GM11168 (cell line): ENCODE data around the gene ANKRD35.
"Not testable (repeated sequence)": the region's sequence is repeated elsewhere in the genome, so short reads cannot be mapped to it uniquely, and the experiment has no call there.

Source experiments
- in situ Hi-C: fragments of 300-500 bp; cut with MboI; formaldehyde crosslinking; loops from one replicate; pipeline ENCODE4 v1.12.0; 2022; ENCODE audit warnings: low sequenced_read_pairs; ENCODE audit not compliant: unreplicated experiment

Gene ANKRD35

GRCh38 chr1:145885738-145886287, at the start of gene ANKRD35:
Gene ANKRD35 (minus strand): TSS chr1:145885866. CDS start chr1:145885758, 108 bp downstream.
- in situ Hi-C loops, result no loop called here

- in situ Hi-C loops, result not testable (repeated sequence)
These were observed 46.9 kb upstream of the ANKRD35 start for GRCh38 chr1:145932522-145933009.

GRCh38 chr1:145927916-145928643, 42.4 kb upstream of the ANKRD35 start:
- in situ Hi-C loops, result loop anchor here (5.0 kb wide), 1 partner anchor 74 kb away; no protein-coding TSS in a partner anchor

- in situ Hi-C loops, result loop anchor here (5.0 kb wide), 1 partner anchor 75 kb away; no protein-coding TSS in a partner anchor
These were observed 41.6 kb upstream of the ANKRD35 start, which contains the start of gene RBM8A for GRCh38 chr1:145927063-145927886. Gene RBM8A (minus strand): TSS chr1:145927484. CDS start chr1:145927426, 58 bp downstream.

- in situ Hi-C loops, result loop anchor here (5.0 kb wide), 1 partner anchor 76 kb away; no protein-coding TSS in a partner anchor
These were observed 41.0 kb upstream of the ANKRD35 start for GRCh38 chr1:145926686-145927062.

- in situ Hi-C loops, result no loop called here
These were observed 36.6 kb upstream of the ANKRD35 start for GRCh38 chr1:145922266-145922665.

GRCh38 chr1:145920297-145920696, 34.6 kb upstream of the ANKRD35 start:
- in situ Hi-C loops, result not testable (repeated sequence)

GRCh38 chr1:145918992-145919939, 33.6 kb upstream of the ANKRD35 start:
- in situ Hi-C loops, result no loop called here

GRCh38 chr1:145918144-145918991, 32.7 kb upstream of the ANKRD35 start, which contains the start of gene PEX11B:
Gene PEX11B (minus strand): TSS chr1:145918717. CDS start chr1:145918688, 29 bp downstream.
- in situ Hi-C loops, result no loop called here

GRCh38 chr1:145917595-145917994, 31.9 kb upstream of the ANKRD35 start:
- in situ Hi-C loops, result no loop called here

GRCh38 chr1:145916745-145917144, 31.1 kb upstream of the ANKRD35 start:
- in situ Hi-C loops, result no loop called here

- in situ Hi-C loops, result no loop called here
These were observed 26.5 kb upstream of the ANKRD35 start for GRCh38 chr1:145912128-145912641.

- in situ Hi-C loops, result no loop called here
These were observed 23.0 kb upstream of the ANKRD35 start for GRCh38 chr1:145908653-145909052.

- in situ Hi-C loops, result no loop called here
These were observed 21.5 kb upstream of the ANKRD35 start for GRCh38 chr1:145906954-145907753.

GRCh38 chr1:145901312-145902021, 15.8 kb upstream of the ANKRD35 start:
- in situ Hi-C loops, result no loop called here

- in situ Hi-C loops, result no loop called here
These were observed 13.1 kb upstream of the ANKRD35 start for GRCh38 chr1:145898756-145899155.

GRCh38 chr1:145897969-145898368, 12.3 kb upstream of the ANKRD35 start:
- in situ Hi-C loops, result no loop called here
